ENCODE data around the gene ITPKC.

ITPKC gene

GRCh38 chr19:40716482-40717324 is at the start of gene ITPKC, which contains the start of gene COQ8B:
Gene ITPKC (plus strand): TSS chr19:40717112. CDS start chr19:40717136, 24 bp downstream.
Gene COQ8B (minus strand): TSS chr19:40716886. CDS start chr19:40714632, 2,254 bp downstream.
- DNase-seq (ENCODE audit: low read depth), result peak; percentile 85

- no peak for DNase-seq (ENCODE audit: low read depth)
These were observed 49.3 kb upstream of the ITPKC start for GRCh38 chr19:40667602-40668001.

GRCh38 chr19:40668991-40669614 is 47.8 kb upstream of the ITPKC start:
- no peak for DNase-seq (ENCODE audit: low read depth)

GRCh38 chr19:40671404-40671803 is 45.5 kb upstream of the ITPKC start:
- no peak for DNase-seq (ENCODE audit: low read depth)

GRCh38 chr19:40672038-40672437 is 44.9 kb upstream of the ITPKC start:
- no peak for DNase-seq (ENCODE audit: low read depth)

GRCh38 chr19:40672573-40673299 is 44.2 kb upstream of the ITPKC start:
- DNase-seq (ENCODE audit: low read depth), result no peak

GRCh38 chr19:40673397-40673796 is 43.5 kb upstream of the ITPKC start:
- DNase-seq (ENCODE audit: low read depth), result no peak

- no peak for DNase-seq (ENCODE audit: low read depth)
These were observed 42.6 kb upstream of the ITPKC start for GRCh38 chr19:40674291-40674690.

- no peak for DNase-seq (ENCODE audit: low read depth)
These were observed 39.8 kb upstream of the ITPKC start for GRCh38 chr19:40677156-40677555.

- DNase-seq (ENCODE audit: low read depth), result no peak
These were observed 35.9 kb upstream of the ITPKC start for GRCh38 chr19:40681039-40681438.

- no peak for DNase-seq (ENCODE audit: low read depth)
These were observed 34.4 kb upstream of the ITPKC start for GRCh38 chr19:40682431-40682964.

- DNase-seq (ENCODE audit: low read depth), result no peak
These were observed 33.5 kb upstream of the ITPKC start for GRCh38 chr19:40683437-40683836.

GRCh38 chr19:40684280-40684679 is 32.6 kb upstream of the ITPKC start:
- no peak for DNase-seq (ENCODE audit: low read depth)

- no peak for DNase-seq (ENCODE audit: low read depth)
These were observed 31.8 kb upstream of the ITPKC start for GRCh38 chr19:40685016-40685526.

- no peak for DNase-seq (ENCODE audit: low read depth)
These were observed 31.3 kb upstream of the ITPKC start for GRCh38 chr19:40685563-40685962.

- no peak for DNase-seq (ENCODE audit: low read depth)
These were observed 29.9 kb upstream of the ITPKC start for GRCh38 chr19:40686882-40687524.

GRCh38 chr19:40687525-40688016 is 29.3 kb upstream of the ITPKC start:
- no peak for DNase-seq (ENCODE audit: low read depth)

- DNase-seq (ENCODE audit: low read depth), result no peak
These were observed 28.6 kb upstream of the ITPKC start for GRCh38 chr19:40688309-40688708.

- no peak for DNase-seq (ENCODE audit: low read depth)
These were observed 27.9 kb upstream of the ITPKC start for GRCh38 chr19:40688987-40689338.

- DNase-seq (ENCODE audit: low read depth), result no peak
These were observed 27.4 kb upstream of the ITPKC start for GRCh38 chr19:40689339-40690049.

Data from GM04503 (cell line).